AG08395 (cell line): ENCODE results near the gene TBX2.
A peak's percentile ranks its signal among the peaks of the same experiment; 100 is the strongest.
"Not testable (repeated sequence)": the region's sequence is repeated elsewhere in the genome, so short reads cannot be mapped to it uniquely, and the experiment has no call there.

Experiments used
- DNase-seq: peaks from one replicate; pipeline ENCODE4 v3.0.0; 2012; ENCODE audit warnings: mixed read lengths, low spot score

The TBX2 gene

DNA sequence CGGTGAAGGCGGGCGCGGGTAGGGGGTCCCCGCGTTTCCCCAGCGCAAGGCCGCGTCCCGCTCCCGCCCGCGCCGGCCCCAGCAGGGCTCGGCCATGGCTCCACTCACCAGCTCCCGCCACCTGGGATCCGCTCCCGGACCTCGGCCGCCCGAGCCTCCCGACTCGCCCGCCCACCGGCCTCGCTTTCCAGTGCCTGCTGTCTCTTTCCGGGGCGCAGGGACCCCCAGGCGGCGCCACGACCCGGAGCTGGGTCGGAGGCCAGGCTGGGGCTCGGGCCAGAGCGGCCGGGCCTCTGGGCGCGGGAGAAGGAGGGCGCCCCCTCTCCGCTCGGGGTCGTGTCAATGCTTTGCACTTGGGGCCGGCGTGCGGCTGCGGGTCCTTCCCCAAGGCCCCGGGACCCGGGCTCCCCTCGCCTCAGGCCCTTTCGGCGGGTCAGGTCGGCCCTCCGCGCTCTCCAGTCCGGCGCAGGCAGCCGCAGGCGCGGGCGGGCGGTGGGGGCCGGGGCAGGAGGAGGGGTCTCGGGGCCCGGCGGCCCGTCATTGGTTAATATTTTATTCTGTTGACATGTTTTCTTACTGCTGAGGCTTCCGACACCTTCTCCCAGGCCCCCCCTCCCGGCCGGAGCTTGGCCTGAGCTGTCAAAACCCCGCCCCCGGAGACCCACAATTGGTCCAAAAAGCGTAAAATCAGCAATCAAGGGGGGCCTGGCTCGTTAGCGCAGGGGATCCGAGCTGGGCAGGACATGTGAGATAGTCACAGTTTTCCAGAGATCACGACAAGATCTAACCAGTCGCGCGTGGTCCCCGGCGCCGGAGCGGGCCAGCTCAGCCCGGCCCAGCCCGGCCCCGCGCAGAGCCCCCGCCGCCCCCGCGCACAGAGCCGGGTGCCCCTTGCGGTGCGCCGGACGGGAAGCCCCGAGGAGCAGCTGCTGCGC, at the start of gene TBX2:
TBX2 (plus strand) TSS at position 713 of the 935 bp plus-strand sequence. CDS start 334 bp downstream, outside the sequence.
- DNase-seq: peak; percentile 77

DNA sequence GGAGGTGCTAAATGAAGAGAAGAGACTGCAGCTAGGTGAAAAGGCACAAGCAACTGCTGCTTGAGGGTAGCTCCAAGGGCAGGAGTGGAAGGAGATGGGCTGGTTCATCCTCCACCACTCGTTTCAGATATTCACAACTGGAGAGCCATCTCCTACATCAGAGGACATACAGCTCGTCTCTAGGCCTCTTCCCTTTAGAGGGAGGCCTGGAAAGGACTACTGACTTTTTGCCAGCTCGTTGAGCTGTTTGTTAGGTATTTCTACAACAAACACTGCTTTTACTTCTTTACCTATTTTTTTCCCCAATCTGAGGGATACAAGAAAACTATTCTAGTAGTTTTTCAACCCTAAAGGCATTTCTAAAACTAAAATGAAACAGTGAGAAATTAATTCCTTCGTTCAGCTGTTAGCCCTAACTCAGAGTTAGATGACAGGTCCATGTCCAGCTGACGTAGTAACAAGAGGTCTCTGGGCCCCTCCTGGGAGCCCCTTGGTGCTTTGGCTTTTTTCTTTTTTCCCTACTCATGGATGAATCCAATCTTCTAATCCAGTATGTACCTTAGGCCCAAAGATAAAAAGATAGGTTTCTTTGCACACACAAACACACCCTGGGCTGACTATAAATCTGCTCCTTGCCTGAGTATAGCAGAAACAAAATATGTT, 47.8 kb upstream of the TBX2 start:
- no peak for DNase-seq

DNA sequence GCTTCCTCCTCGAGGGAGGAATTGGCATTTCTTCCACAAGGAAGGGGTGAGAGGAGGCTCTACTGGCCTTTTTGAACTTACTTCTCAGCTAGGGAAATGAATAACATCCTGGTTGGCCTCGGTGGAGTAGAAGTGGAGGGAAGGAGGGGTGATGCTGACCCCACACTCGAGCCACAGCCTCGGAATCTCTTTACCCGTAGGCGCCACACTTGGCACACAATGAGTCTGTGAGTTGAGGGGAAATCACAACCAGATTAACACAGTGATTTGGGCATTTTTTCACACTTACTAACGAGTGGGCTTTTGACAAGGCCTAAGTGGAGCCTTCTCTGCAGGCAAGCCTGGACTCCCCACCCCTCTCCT, 47.3 kb upstream of the TBX2 start:
- peak; percentile 14 for DNase-seq

DNA sequence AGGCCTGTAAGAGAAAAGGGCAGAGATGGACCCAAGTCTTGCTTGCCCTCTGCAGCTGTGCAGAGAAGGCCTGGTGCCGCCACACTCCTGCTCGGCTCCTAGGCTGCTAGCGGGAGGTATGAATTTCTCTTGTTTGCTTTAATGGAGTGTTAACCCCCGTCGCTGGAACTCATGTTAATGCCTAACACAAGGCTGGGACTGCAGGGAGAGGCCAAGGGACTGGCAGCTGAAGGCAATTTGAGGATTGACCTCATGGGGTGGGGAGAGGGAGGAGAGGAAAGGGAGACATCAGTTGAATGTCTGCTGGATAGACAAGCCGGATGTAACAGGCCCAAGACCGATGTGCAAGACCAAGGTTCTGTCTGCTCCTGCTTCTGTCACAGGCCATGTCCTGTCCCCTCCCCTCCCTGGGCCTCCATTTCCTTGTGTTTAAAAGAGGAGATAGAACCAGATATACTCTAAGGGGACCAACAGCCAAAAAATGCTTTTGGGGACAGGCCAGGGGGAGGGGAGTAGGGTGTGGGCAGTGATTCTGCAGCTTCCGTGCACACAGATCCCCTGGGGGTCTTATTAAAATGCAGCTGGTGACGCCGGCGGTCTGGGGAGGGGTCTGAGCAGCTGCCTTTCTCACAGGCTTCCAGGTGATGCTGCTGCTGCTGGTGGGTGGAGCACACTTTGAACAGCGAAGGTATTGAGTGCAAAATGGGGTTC, 46.7 kb upstream of the TBX2 start:
- no peak for DNase-seq

DNA sequence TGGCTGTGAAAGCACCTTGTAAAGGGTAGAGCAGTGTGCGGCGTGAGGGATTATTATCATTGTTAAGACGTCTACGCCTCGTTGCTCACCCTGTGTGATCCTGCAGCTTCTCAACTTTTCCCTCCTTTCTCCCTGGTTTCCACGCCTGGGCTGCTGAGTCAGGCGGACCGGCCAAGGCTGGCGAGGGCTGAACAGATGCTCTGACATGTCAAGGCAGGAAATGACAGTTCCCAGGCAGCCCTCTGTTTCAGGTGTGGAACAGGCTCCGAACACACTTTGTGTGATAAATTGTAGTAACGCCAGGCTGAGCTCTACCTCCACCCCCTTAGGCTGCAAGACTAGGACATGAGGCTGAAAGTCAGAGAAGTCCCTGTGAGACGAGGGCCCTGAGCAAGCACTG, 46.0 kb upstream of the TBX2 start:
- DNase-seq: no peak

DNA sequence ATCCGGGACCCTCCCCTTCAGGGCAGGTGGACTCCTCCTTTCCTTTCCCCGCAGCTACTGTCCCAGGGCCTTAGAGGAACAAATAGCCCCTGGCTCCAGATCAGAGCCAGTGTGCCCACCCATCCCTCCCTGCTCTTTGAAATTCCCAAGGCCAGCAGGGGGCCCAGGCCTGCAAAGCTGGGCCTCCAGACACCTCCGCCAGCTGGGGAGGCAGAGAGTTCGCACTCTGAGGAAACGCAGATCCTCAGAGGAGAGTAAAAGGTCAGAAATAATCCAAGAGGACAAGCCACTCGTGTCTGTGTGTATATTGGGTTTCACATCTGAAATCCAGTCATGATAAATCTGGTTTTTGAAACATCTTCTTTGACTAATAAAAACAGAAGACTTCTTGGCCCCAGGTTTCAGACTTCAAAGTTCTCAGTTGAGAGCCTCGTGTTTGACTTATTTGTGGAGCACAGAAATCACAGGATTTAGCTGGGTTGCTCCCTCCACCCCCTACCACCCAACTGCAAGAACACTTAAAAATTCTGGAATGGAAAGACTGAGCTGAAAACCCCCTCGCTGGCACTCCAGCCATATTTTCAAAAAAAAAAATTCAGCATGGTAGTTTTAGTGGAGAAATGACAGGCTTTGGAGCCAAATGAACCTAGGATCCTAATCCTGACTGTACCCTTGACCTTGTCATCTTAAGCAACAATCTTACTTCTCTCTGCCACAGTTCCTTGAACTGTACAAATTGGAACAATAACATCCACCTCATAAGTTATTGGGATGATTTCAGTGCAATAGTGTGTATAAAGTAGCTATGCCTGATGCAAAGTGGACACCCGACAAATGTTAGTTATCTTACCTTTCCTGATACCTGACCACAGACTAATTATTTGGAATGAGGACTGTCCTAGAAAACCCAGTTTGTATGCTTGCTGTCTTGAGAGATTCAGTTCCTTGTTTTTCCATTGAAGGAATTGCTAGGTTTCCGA, 44.5 kb upstream of the TBX2 start:
- no peak for DNase-seq

DNA sequence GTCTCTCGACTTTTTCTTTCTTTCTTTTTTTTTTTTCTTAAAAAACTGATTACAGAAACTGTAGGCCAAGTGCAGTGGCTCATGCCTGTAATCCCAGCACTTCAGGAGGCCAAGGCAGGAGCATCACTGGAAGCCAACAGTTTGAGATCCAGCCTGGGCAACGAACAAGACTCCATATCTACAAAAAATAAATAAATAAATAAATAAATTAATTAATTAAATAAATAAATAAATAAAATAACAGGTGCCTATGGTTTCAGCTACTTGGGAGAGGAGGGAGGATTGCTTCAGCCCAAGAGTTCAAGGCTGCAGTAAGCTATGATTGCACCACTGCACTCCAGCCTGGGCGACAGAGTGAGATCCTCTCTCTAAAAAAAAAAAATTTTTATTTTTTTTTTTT, 42.6 kb upstream of the TBX2 start:
- not testable (repeated sequence) for DNase-seq

DNA sequence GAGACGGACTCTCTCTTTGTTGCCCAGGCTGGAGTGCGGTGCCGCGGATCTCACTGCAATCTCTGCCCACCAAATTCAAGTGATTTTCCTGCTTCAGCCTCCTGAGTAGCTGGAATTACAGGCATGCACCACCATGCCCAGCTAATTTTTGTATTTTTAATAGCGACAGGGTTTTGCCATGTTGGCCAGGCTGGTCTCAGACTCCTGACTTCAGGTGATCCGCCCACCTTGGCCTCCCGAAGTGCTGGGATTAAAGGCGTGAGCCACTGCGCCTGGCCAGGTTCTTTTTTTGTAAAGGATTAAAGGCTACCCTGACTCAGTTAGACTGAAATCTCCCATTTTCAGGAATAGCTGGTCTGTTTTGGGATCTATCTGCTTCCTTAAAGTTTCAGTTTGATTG, 40.1 kb upstream of the TBX2 start:
- not testable (repeated sequence) for DNase-seq

DNA sequence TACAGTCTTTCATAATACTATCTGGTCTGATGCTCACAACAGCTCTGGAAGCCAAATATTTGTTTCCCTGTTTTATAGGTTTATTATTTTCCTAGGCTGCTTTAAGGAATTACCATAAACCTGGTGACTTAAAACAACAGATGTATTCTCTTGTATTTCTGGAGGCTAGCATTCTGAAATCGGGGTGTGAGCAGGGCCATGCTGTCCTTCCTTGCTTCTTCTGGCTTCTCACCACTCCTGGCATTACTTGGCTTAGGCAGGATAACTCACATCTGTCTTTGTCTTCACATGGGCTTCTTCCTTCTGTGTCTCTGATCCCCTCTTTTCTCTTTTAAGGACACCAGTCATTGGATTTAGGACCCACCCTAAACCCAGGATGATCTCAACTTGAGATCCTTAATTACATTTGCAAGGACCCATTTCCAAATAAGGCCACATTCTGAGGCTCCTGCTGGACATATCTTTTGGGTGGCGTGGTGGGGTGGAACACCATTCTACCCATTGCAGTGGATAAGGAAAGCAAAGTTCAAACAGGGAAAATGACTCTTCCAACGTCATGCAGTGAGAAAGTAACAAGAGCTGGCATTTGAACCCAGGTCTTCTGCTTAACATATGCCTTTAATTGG, 39.2 kb upstream of the TBX2 start:
- no peak for DNase-seq

DNA sequence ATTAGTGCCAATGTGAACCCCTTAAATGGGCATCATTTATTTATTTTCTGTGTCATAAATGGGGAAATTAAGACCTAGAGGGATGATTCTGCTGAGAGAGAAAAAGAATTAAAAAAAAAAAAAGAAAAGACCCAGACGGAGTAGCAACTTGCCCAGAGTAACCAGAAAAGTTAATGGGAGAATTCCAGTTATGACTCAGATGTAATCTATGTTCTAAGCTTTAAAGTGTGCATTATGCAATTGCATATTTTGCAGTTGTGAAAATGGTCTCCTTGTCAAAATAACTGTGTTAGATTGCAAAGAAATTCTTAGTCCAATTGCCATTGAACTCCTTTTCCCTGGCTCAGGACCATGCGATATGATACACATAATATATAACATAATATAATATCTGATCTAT, 38.6 kb upstream of the TBX2 start:
- DNase-seq: peak; percentile 83

DNA sequence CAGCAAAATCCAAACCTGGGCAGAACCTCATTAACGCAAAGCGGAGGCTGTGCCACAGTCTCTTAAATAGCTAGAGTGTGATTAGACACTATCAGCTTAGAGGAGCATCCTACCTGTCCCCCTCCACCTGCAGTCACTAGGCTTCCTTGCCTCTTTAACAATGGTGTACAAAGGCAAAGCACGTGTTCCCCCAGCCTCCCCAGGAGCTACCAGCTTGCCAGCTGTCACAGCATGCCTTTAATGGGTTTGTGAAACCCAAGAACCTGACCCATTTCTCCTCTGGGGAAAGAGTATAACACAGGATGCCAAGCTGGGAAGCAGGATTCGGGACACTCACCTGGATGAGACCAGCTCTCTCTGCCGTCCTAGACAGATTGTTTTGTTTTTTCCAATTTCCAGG, 37.2 kb upstream of the TBX2 start:
- DNase-seq: no peak

DNA sequence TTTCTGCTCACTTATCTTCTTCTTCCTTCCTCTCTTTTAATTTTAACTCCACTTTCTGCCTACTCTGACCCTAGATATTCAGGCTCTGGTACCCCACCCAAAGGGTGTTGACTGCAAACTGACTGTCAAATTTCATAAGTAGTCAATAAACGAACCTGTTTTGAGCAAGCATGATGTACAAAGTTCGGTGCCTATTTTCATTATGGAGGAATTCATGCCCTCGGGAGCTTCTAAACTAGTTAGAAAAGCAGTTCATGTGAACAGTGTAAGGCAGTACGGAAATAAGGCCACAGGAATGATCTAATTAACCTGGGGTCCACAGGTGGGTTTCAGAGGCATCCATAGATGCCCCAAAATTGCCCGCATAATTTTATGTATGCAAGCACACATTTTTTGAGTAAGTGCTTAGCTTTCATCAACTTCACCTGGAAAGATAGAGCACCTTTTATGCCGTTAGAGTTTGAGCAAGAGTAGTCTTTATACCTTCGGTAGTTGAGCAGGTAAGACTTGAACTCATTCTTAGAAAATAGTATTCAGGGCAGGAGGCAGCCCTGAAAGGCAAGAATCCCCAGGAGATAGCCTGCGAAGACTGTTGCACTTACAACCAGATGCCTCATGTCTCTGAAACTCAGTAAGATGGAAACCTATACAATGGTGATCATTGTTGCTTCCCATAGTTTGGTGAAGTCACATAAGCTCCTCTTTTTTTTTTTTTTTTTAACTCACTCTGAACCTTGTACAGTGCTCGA, 36.6 kb upstream of the TBX2 start:
- no peak for DNase-seq

DNA sequence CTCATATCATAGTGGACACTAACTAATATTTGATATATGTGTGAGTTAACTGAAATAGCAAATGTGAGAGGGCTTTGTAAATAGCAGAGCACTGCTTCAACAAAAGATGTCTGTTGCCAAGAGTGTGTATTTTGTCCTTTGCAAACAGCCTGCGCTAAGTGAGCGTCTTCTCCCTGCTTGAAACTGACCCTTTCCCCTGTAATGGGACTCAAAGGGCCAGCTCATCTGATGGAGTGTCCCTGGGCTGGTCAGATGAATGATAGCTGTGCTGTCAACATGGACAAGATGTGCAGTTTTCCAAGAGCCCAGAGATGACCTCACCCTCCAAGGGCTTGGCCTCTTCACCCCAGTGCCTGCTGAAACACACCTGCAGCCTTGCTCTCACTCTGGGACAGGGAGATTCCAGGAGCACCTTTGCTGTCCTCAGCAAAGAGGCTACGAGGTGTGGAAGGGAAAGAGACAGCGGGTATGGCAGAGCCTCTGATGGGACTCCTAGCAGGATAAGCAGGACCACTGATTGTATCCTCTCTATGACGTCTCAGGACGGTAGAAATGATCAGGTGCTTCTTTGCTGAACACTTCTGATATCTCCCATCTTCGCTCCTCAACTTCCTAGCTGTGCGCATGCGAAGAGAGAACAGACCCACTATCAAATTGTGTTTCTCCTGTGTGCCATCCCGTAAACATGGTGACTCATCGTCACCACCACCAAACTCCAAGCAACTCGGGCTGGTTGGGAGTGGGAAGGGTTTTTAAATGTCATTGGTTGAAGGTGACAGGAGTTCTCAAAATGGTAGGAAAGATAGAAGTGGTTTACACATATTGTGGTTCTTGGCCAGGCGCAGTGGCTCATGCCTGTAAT, 35.8 kb upstream of the TBX2 start:
- DNase-seq: no peak

DNA sequence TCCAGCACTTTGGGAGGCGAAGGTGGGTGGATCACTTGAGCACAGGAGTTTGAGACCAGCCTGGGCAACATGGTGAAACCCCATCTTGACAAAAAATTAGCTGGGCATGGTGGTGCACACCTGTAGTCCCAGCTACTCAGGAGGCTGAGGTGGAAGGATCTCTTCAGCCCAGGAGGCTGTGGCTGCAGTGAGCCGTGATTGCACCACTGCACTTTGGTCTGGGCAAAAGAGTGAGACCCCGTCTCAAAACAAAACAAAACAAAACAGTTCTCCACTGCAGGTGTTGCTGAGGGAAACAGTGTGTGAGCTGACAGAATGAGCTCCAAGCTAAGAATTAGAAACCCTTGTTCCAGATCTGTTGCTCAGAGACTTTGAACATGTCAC, 35.2 kb upstream of the TBX2 start:
- no peak for DNase-seq

DNA sequence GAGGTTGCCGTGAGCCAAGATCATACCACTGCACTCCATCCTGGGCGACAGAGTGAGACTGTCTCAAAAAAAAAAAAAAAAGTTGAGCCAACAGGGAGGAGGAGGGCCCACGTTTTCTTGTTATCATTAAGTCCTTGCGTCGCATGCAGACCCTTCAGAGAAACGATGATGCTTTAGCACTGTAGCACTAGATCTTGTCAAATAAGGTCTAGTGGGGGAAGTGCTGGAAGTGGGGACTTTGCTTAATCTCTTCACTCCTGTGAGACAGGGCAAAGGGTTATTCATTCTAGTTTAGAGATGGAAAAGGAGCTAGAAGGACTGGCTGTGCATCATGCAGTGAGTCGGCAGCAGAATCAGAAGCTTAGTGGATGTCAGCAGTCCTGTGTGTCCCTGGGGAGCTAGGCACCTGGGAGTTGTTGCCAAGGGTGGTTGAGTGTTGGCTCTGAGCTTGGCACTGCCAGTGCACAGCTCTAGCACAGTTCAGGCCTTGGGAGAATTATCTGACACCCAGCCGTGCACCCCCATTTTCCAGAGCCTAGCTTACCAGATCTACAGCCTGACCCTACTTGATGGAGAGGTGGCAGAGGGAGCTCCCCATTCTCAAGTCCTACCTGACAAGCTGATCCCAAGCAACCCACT, 33.4 kb upstream of the TBX2 start:
- DNase-seq: no peak

DNA sequence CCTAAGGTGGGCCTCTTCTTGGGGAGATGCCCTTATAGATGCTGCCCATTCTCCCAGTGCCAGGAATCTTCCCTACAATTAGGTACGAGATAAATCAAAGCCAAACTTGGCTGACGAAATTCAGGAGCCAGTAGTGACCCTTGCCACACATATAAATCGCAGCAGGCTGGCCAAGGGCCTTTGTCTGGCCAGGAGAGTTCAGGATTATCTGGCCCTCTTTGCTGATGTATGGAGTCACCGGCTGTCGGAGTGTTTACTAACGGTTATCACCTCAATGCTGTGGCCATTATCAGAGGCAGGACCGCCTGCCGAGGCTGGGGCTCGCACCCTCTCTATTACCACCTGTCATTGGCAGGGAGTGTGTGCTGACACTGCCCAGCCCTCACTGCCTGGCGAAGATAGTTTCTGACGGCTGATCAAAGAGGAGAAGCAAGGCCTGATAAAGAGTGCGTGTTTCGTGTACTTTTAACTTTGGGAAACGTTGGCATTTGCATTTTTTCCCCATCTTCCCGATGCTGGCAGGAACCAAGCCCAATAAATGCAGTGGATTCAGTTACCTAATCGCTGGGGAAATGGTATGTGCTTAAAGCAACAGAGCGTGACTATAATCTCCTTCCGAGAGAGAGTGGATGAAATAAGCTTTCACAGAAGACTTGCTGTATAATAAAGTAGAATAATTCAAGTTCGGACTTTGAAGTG, 32.8 kb upstream of the TBX2 start:
- DNase-seq: no peak

DNA sequence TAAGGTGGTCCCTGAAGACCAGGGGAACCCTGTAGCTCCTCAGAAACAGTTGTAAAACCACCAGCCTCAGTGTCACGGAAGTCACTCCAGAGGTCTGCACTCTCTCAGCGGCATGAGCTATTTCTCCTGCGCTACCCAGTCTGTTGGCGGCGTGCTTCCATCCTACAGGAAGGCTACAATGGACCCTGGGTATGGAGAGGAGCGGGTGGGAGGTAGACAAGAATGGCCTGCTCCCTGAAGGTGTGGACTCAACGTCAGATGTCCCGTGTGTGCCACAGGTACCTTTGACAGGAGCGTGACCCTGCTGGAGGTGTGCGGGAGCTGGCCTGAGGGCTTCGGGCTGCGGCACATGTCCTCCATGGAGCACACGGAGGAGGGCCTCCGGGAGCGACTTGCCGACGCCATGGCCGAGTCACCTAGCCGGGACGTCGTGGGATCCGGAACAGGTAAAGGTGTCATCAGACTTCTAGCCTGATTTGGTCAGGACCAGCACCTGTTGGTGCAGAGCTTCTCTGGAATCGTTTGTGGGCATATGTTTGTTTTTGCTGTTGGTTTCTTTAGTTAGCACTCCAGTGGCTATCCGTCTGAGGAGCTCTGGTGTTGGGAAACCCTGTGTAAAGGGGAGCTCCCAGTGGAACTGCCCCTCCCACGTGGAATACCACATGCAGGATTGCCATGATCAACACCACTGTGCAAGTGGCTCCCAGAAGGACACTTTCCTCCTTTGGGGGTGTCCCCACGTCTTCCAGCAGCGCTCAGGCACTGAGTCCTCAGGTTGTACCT, 31.4 kb upstream of the TBX2 start:
- no peak for DNase-seq
